SJCRH30 (cell line): Measurements from ENCODE around the gene CD276. TPM values are rescaled to one million over a fixed set of nuclear protein-coding genes. Genes with fewer than 3 reads are reported as not detected.

Experiments
- DNase-seq, 2 experiments: peaks; one replicate each; pipeline ENCODE4 v3.0.0-alpha.2; 2015 to 2020
- H3K27ac ChIP-seq: fragments of 250-450 bp; sonication (Bioruptor Pico); 2 replicates; pipeline ENCODE4 v1.5.1; 2020; ENCODE audit warnings: mild to moderate bottlenecking, moderate library complexity
- H3K27me3 ChIP-seq: fragments of 250-450 bp; sonication (Bioruptor Pico); 2 replicates; pipeline ENCODE4 v1.5.1; 2020; ENCODE audit warnings: mild to moderate bottlenecking, moderate library complexity
- H3K36me3 ChIP-seq: fragments of 250-450 bp; sonication (Bioruptor Pico); 2 replicates; pipeline ENCODE4 v1.5.1; 2020; ENCODE audit warnings: mild to moderate bottlenecking, moderate library complexity
- H3K4me1 ChIP-seq: fragments of 250-450 bp; sonication (Bioruptor Pico); 2 replicates; pipeline ENCODE4 v1.5.1; 2020; ENCODE audit warnings: mild to moderate bottlenecking, moderate library complexity
- H3K4me3 ChIP-seq: fragments of 250-450 bp; sonication (Bioruptor Pico); 2 replicates; pipeline ENCODE4 v1.5.1; 2020; ENCODE audit warnings: mild to moderate bottlenecking, moderate library complexity
- H3K9me3 ChIP-seq: fragments of 250-450 bp; sonication (Bioruptor Pico); replicated peaks from 2 replicates; pipeline ENCODE4 v1.5.1; 2020; ENCODE audit warnings: mild to moderate bottlenecking, moderate library complexity
- total RNA-seq: library from RNA; depleted of rRNA; stranded (reverse); fragments of >200 nt; shearing (Covaris generic); gene quantifications from 2 replicates; pipeline ENCODE4 v1.2.3, GENCODE V29; 2014

CD276 gene
- total RNA-seq, 1 experiment from 2014 or later = 87.3 TPM

DNA sequence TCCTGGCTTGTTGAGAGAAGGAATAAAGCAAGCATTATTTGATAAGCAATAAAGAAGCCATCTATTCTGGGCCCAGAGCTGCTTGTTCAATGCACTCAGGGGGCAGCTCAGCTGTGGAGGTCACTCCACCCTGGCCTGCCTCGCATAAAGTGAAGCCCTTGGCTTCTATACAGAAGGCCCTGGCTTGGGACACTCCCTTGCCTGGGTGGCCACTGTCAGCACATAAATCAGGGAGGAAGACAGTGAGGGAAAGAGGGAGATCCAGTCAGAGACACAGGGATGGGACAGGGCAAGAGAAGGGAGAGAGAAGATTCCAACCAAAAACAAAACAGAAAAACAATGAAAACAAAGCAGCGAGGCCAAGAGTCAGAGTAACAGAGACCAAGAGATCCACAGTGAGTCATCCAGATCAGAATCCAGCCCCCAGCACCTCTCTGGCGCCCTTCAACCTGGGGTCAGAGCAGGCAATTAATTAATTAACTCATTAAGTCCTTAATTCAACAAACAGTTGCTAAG is 57.2 kb downstream of the CD276 start:
- peaks cover 14% of the 10 kb centered on the region; the same call in 1 of the 2 replicates for H3K27me3 ChIP-seq
- no peak overlapping the region for H3K27ac ChIP-seq
- no peaks in the 10 kb centered on the region for H3K9me3 ChIP-seq
- no peak overlapping the region for H3K4me3 ChIP-seq
- H3K4me1 ChIP-seq = 0 out of 2 replicates have a peak, but pooled peaks cover 3% of the 10 kb centered on the region
- no peaks in the 10 kb centered on the region for H3K36me3 ChIP-seq
- no peak for DNase-seq

DNA sequence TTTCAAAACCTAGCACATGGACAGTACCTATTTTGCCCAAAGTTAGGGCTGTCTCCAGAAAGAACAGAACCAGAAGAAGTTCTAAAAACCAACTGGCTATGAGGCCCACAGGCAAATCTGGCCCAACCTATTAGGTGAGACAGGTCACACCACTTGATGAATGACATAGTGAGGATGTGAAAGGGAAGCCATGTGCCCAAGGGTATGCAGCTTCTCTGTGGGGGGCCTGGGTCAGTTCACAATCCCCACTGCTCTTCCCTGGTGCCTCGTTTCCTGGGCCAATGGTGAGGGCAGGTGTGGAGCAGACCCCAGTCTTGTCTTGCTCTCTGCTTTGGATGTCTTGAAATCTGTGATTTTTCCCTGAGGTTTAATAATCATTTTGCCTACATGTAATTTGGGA is 60.1 kb downstream of the CD276 start:
- Histone ChIP-seq H3K36me3 (no peaks in the 10 kb centered on the region), H3K27me3 (0 out of 2 replicates have a peak, but pooled peaks cover 3% of the 10 kb centered on the region), H3K4me1 (0 out of 2 replicates have a peak, but pooled peaks cover 6% of the 10 kb centered on the region), H3K4me3 (no peak overlapping the region), H3K27ac (no peak overlapping the region), H3K9me3 (no peaks in the 10 kb centered on the region)
- no peak for DNase-seq

DNA sequence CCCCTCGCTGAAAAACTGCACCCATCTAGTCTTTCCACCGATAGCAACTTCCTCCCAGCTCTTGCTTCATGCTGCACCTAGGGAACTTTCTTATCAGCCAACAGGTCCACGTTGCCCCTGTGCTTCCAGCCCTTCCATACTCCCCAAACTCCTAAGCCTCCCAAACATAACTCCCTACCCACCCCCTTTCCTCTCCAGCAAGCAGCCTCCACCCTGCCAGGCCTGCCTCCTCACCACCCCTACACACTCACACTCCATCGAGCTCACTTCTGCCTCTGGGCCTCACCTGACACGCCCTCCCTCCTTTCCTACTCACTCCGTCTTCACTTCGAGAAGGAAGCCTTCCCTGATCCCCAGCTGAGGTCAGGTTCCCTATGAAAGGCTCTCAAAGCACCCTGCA is 60.9 kb downstream of the CD276 start:
- 0 out of 2 replicates have a peak, but pooled peaks cover 6% of the 10 kb centered on the region for H3K4me1 ChIP-seq
- H3K9me3 ChIP-seq = no peaks in the 10 kb centered on the region
- no peaks in the 10 kb centered on the region for H3K36me3 ChIP-seq
- H3K27ac ChIP-seq = no peak overlapping the region
- no peak for DNase-seq
- H3K27me3 ChIP-seq = 0 out of 2 replicates have a peak, but pooled peaks cover 3% of the 10 kb centered on the region
- H3K4me3 ChIP-seq = no peak overlapping the region

DNA sequence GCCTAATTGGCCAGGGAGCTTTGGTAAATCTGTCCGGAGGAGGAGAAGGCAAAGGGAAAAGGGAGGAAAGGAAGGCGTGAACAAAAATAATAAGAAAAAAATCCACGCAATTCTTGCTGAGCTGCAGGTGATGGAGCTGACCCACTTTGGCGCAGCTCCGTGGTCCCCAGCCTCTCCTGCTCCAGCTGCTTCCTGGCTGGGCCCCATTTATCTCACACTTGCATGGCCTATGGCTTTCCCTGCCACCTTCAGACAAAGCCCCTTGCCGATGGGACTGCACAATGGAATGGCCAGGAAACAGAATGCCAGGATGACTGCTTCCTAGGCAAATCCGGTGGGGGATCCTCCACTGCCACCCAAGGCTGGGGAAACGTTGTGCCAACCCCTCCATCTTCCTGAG is 62.1 kb downstream of the CD276 start:
- no peak overlapping the region for H3K4me3 ChIP-seq
- 0 out of 2 replicates have a peak, but pooled peaks cover 3% of the 10 kb centered on the region for H3K27me3 ChIP-seq
- DNase-seq = no peak
- no peaks in the 10 kb centered on the region for H3K9me3 ChIP-seq
- 0 out of 2 replicates have a peak, but pooled peaks cover 6% of the 10 kb centered on the region for H3K4me1 ChIP-seq
- H3K27ac ChIP-seq = no peak overlapping the region
- H3K36me3 ChIP-seq = no peaks in the 10 kb centered on the region

DNA sequence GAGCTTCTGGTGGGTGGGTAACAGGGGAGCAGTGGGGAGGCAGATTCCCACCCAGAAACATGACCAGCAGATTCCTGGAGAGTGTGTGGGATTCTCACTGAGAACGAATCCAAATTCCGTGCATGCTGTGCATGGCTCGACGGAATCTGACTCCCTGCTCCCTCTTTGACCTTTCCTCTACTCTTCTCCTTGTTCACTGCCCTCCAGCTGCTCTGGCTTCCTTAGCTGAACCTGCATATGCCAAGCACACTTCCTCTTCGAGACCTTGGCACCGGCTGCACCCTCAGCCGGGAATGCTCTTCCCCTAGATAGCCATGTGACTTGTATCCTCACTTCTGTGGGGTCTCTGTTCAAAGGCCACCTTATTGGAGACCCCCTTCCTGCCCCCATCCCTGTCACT is 62.7 kb downstream of the CD276 start:
- Histone ChIP-seq H3K4me1 (0 out of 2 replicates have a peak, but pooled peaks cover 6% of the 10 kb centered on the region), H3K27me3 (0 out of 2 replicates have a peak, but pooled peaks cover 3% of the 10 kb centered on the region), H3K36me3 (no peaks in the 10 kb centered on the region), H3K4me3 (no peak overlapping the region), H3K9me3 (no peaks in the 10 kb centered on the region), H3K27ac (no peak overlapping the region)
- DNase-seq = no peak

DNA sequence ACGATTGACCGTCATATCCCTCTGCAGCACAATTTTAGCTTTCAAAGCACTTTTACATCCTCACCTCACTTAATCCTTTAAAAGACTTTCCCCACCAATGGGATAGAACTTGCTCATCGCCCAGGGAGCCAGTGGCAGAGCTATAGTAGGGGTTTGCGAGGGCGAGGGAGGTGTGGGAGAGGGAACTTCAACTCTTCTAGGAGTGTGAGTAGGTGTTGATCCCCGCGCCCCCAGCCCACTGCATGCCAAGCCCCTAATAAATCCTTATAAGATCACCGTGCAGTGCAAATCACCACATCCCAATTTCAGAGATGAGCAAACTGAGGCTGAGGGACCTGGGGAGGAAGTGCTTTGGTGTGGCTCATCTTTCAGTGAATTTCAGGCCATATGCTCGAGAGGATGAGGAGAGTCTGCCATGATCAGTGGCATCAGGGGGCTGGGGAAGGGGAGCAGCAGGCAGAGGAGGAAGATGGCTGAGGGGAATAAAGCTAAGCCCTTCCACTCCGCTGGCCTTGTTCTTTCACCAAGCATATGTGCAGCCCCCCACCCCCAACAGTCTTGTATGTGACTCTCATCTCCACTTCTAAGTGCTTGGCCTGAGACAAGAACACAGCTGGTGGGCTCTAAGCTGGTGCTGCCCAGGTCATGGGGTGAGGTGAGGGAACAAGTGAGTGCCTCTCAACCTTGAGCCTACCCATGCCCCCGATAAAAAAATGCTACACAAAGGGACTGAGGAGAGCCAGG is 63.8 kb downstream of the CD276 start:
- H3K27me3 ChIP-seq = peaks cover 7% of the 10 kb centered on the region; the same call in 1 of the 2 replicates
- no peak for DNase-seq
- 0 out of 2 replicates have a peak, but pooled peaks cover 6% of the 10 kb centered on the region for H3K4me1 ChIP-seq
- H3K4me3 ChIP-seq = no peak overlapping the region
- H3K27ac ChIP-seq = no peak overlapping the region
- no peaks in the 10 kb centered on the region for H3K9me3 ChIP-seq
- no peaks in the 10 kb centered on the region for H3K36me3 ChIP-seq

DNA sequence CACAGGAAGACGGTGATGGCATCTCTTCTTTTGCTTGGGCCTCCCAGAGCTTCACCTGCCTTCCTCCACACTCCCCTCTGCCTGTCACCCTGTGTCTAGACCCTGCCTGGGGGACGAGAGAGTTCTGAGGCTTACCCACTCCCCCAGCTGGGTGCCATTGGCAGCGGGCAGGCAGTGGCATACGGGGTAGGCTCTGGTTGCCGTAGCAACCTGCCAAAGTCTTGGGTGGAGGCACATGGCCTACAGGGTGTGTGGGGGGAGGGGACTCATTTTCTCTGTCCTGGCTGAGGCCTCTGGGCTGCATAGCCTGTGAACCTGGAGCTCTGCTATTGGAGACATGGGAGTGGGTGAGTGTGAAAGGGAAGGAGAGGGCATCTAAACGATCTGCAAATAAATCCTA is 64.5 kb downstream of the CD276 start:
- H3K36me3 ChIP-seq = no peaks in the 10 kb centered on the region
- 0 out of 2 replicates have a peak, but pooled peaks cover 6% of the 10 kb centered on the region for H3K4me1 ChIP-seq
- H3K27me3 ChIP-seq = peaks cover 12% of the 10 kb centered on the region
- no peak overlapping the region for H3K27ac ChIP-seq
- no peak for DNase-seq
- H3K9me3 ChIP-seq = no peaks in the 10 kb centered on the region
- H3K4me3 ChIP-seq = no peak overlapping the region

DNA sequence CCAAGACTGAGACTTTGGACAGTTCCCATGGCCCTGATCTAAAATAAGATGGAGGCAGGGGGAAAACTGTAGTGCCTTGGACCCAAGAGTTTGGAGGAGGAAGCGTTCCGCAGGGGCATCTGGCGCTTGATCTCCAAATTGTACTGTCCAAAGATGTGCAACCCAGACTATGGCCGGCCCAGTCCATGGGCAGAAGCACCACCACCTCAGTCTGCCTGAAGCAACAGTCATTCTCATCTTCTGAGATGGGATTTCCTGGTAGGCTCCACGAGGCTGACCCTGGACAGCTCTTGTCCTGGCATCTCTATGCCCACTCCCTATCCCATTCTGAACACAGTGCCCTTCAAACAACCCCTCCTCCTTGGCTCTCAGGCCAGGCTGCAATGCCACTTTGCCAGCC is 65.3 kb downstream of the CD276 start:
- no peak for DNase-seq
- peaks cover 17% of the 10 kb centered on the region for H3K27me3 ChIP-seq

DNA sequence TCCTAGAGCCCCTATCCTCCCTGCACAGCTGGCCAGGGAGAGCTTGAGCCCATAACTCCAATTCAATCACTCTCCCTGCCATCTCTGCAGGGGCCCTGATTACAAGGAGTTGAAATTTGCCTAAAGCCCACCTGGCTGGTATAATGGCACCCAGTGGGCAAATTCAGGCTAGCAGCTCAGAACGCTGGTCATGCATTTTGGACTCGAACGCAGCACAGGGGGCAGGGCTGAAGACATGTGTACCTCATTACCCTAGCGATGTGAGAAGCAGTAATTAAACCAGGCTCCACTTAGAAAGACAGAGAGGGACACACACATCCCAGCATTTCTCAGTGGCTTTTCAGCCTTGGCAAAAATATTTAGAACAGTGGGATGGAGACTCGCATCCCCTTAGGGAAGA is 65.8 kb downstream of the CD276 start:
- Histone ChIP-seq H3K27ac (no peak overlapping the region), H3K36me3 (no peaks in the 10 kb centered on the region), H3K9me3 (no peaks in the 10 kb centered on the region), H3K27me3 (peaks cover 20% of the 10 kb centered on the region), H3K4me1 (0 out of 2 replicates have a peak, but pooled peaks cover 6% of the 10 kb centered on the region), H3K4me3 (no peak overlapping the region)
- no peak for DNase-seq

More for the DNA sequence above, 65.3 kb downstream of the CD276 start:
- Histone ChIP-seq H3K4me1 (0 out of 2 replicates have a peak, but pooled peaks cover 6% of the 10 kb centered on the region), H3K4me3 (no peak overlapping the region), H3K27ac (no peak overlapping the region), H3K9me3 (no peaks in the 10 kb centered on the region), H3K36me3 (no peaks in the 10 kb centered on the region)

DNA sequence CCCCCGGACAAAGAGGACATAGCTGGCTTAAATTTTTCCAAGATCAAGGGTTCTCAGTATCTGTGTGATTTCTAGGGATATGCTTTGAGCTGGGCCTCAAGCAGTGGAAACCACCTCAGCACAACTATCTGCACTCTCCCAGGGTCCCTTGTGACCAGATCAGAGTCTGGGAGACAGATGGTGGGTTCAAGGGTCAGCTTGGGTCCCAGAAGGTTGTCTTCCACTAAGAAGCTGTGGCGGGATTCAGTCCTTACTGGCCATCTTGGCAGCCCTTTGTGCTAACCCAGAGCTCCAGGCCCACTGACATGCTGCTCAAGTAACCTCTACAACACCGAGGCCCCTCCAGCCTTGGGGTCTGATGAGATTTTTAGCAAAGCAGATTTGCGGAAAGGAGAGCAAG is 66.3 kb downstream of the CD276 start:
- H3K4me3 ChIP-seq = no peak overlapping the region
- no peak for DNase-seq
- no peak overlapping the region for H3K27ac ChIP-seq
- H3K4me1 ChIP-seq = 0 out of 2 replicates have a peak, but pooled peaks cover 3% of the 10 kb centered on the region
- H3K36me3 ChIP-seq = no peaks in the 10 kb centered on the region
- peaks cover 20% of the 10 kb centered on the region for H3K27me3 ChIP-seq
- no peaks in the 10 kb centered on the region for H3K9me3 ChIP-seq

DNA sequence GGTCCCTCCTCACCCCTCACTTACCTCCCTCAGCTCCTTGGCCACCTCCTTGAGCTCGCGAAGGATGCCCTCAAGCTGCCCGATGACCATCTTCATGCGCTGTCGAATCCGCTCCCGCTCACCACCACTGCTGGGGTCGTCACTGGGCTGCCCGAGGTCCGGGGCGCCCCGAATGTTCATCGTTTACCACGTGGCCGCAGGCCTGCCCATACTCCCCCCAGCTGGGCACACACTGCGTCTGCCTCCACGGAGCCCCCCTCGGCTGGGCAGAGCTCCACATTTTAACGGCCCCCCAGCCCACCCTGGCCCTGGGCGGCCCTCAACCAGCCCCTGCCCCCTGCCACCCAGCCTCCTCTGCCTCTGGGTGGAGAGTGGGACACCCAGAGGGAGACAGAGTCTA is 66.8 kb downstream of the CD276 start:
- Histone ChIP-seq H3K9me3 (no peaks in the 10 kb centered on the region), H3K36me3 (no peaks in the 10 kb centered on the region), H3K4me3 (no peak overlapping the region), H3K4me1 (0 out of 2 replicates have a peak, but pooled peaks cover 3% of the 10 kb centered on the region), H3K27ac (no peak overlapping the region), H3K27me3 (peaks cover 20% of the 10 kb centered on the region)
- DNase-seq = no peak

DNA sequence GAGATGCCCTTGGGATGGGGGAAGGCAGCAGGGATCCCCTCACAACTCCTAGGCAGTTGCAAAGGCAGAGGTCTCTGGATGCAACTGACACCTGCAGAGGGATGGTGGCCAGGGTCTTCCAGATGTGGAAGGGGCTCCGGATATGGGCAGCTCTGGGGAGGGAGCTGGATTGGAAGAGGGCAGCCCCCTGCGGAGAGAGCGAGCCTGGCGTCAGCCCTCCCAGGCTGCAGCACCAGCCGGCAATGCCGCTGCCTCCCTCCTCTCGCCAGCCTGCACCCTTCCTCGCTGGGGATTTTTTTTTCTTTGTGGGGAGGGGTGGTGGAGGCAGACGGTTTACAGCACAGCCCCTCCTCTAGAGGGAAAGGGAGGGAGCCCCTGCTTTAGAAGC is 67.3 kb downstream of the CD276 start:
- DNase-seq = no peak
- Histone ChIP-seq H3K27me3 (peaks cover 20% of the 10 kb centered on the region), H3K4me3 (no peak overlapping the region), H3K36me3 (no peaks in the 10 kb centered on the region), H3K9me3 (no peaks in the 10 kb centered on the region), H3K4me1 (0 out of 2 replicates have a peak, but pooled peaks cover 2% of the 10 kb centered on the region), H3K27ac (no peak overlapping the region)

DNA sequence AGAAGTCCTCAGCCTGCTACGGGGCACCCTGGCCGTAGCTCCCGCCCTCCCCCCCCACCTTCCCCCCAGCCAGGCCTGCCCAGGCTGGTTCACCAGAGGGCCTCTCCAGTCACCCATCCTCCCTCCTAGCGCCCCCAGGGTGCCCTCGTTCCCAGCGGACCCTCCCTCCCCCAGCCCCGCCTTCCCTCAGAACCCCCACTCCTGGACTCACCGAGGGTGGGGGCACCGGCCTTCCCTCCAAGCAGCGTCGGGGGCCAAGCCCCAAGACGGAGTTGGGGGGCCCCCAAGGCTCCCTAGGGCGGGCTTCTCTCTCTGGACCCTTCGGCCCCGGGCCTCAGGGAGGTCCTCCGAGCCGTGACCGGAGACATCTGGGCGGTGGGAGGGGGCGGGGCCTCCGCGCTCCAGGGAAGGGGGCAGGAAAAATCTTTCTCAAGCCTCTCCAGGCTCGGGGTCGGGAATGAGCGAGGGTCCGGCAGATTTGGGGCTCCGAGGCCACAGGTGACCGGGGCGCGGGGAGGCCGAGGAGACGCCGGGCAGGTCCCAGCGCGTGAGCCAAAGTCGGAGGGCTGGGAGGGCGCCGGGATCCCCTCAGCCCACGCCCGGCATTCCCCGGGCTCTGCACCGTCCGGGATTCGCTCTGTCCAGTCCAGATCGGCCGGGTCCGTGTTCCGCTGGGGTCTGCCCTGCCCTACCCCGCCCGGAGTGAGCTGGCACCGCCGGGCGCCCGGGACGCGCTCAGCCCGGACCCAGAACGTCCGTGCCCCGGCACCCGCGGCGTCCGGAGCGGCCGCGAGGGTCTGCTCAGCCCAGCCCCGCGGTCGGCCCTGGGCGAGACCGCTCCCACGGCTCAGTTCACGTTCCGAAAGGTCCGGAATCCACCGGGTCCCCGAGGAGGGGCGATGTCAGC is 68.0 kb downstream of the CD276 start:
- Histone ChIP-seq H3K9me3 (no peaks in the 10 kb centered on the region), H3K36me3 (no peaks in the 10 kb centered on the region), H3K4me1 (no peaks in the 10 kb centered on the region), H3K27ac (no peak overlapping the region), H3K4me3 (peak overlapping the region; percentile 19), H3K27me3 (peaks cover 20% of the 10 kb centered on the region)
- DNase-seq = no peak

DNA sequence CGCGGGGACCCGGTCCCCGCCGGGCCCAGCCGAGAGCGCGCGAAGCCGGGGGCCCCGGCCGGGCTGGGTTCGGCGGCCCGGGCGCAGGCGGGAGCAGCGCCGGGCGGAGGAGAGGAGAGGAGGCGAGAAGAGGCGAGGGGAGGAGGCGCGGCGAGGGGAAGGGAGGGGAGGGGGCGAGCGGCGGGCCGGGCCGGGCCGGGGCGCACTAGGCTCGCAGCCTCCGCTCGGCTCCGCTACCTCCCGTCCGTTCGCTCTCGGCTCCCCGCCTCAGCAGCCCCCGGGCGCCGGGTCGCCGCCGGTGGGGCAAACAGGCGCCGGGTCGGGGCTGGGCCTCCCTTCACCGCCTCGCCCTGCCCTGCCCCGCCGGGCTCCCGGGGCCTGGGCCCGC is 68.6 kb downstream of the CD276 start:
- Histone ChIP-seq H3K4me3 (peak overlapping the region; percentile 19; the same call in 1 of the 2 replicates), H3K27me3 (peaks cover 21% of the 10 kb centered on the region), H3K36me3 (no peaks in the 10 kb centered on the region), H3K27ac (no peak overlapping the region), H3K9me3 (no peaks in the 10 kb centered on the region), H3K4me1 (no peaks in the 10 kb centered on the region)
- DNase-seq = no peak
